NT2/D1 (cell line): ENCODE results near the gene TFIP11.

Experiments used
- DNase-seq: peaks from one replicate; pipeline ENCODE4 v3.0.0-alpha.2; 2011; ENCODE audit warnings: low read depth, low spot score
- H3K27me3 ChIP-seq: 2 replicates; pipeline ENCODE4 v1.6.0; 2011; ENCODE audit warnings: mild to moderate bottlenecking; ENCODE audit not compliant: insufficient read length, insufficient read depth
- H3K36me3 ChIP-seq: 2 replicates; pipeline ENCODE4 v1.6.1; 2011; ENCODE audit warnings: mild to moderate bottlenecking, low read length, mixed read lengths; ENCODE audit not compliant: insufficient read depth, insufficient read length
- H3K4me1 ChIP-seq: 2 replicates; pipeline ENCODE4 v1.5.1; 2011; ENCODE audit not compliant: insufficient read depth, insufficient read length
- H3K4me3 ChIP-seq: 2 replicates; pipeline ENCODE4 v1.5.1; 2011; ENCODE audit warnings: low read depth; ENCODE audit not compliant: insufficient read length
- H3K9ac ChIP-seq: 2 replicates; pipeline ENCODE4 v1.6.0; 2011; ENCODE audit warnings: low read depth; ENCODE audit not compliant: insufficient read length
- H3K9me3 ChIP-seq: 2 replicates; pipeline ENCODE4 v1.5.1; 2011; ENCODE audit warnings: mild to moderate bottlenecking, low read length; ENCODE audit not compliant: insufficient read depth
- SUZ12 ChIP-seq: IDR thresholded peaks from 2 replicates; pipeline ENCODE4 v1.6.1; 2011; ENCODE audit not compliant: insufficient read length, insufficient read depth; ENCODE audit errors: extremely low read depth
- YY1 ChIP-seq: IDR thresholded peaks from 2 replicates; pipeline ENCODE4 v1.6.1; 2011; ENCODE audit not compliant: insufficient read length, insufficient read depth
- ZNF274 ChIP-seq: IDR thresholded peaks from 2 replicates; pipeline ENCODE4 v1.6.1; 2011; ENCODE audit warnings: mild to moderate bottlenecking, low read depth, low read length

The TFIP11 gene

DNA sequence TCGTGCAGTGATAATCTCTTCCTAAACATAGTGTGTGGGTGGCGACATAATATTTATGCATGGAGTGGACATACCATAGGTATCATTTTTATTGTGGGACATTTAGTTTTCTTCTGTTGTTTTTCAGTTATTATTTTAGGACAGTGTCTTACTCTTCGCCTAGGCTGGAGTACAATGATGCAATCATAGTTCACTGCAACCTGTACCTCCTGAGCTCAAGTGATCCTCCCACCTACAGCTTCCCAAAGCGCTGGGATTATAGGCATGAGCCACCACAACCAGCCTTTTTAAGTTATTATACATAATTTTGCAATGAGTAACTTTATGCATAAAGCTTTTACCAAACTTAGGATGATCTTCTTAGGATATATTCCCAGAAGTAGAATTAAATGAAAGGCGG is 25.9 kb downstream of the TFIP11 start:
- H3K4me3 ChIP-seq = no peak overlapping the region
- TF ChIP-seq ZNF274 (no peak), YY1 (no peak), SUZ12 (no peak)
- H3K9me3 ChIP-seq = no peaks in the 10 kb centered on the region
- H3K36me3 ChIP-seq = peaks cover 64% of the 10 kb centered on the region
- H3K4me1 ChIP-seq = no peaks in the 10 kb centered on the region
- H3K9ac ChIP-seq = no peak overlapping the region
- no peak for DNase-seq
- no peaks in the 10 kb centered on the region for H3K27me3 ChIP-seq

- Histone ChIP-seq H3K9ac (no peak overlapping the region), H3K4me1 (no peaks in the 10 kb centered on the region), H3K4me3 (no peak overlapping the region), H3K27me3 (no peaks in the 10 kb centered on the region), H3K9me3 (no peaks in the 10 kb centered on the region), H3K36me3 (peaks cover 64% of the 10 kb centered on the region)
- DNase-seq = no peak
- TF ChIP-seq ZNF274 (no peak), SUZ12 (no peak), YY1 (no peak)
These were observed 26.4 kb downstream of the TFIP11 start for GRCh38 chr22:26485806-26486390.

DNA sequence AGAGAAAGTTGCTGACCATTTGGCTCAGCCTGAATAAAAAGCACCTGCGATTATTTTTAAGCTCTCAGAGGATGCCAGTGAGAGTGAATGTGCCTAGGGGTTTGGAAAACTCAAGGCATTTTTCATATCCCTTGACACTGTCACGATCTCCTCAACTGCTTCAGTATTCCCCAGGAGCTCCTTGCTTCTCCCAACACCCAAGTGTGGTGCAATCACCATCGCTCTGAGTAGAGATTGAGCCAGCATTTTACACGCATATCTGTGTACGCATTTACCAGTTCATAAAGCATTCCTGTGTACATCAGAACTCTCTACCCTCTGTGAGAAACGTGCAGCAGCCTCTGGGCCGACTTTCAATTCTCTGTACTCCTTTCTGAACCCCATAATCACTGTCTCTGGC is 27.3 kb downstream of the TFIP11 start:
- TF ChIP-seq ZNF274 (no peak), YY1 (no peak), SUZ12 (no peak)
- Histone ChIP-seq H3K4me3 (no peak overlapping the region), H3K4me1 (no peaks in the 10 kb centered on the region), H3K9ac (peak overlapping the region; percentile 21), H3K9me3 (no peaks in the 10 kb centered on the region), H3K36me3 (peaks cover 64% of the 10 kb centered on the region), H3K27me3 (no peaks in the 10 kb centered on the region)
- no peak for DNase-seq

GRCh38 chr22:26484360-26484706 is 27.9 kb downstream of the TFIP11 start:
- Histone ChIP-seq H3K9ac (peak overlapping the region; percentile 90), H3K27me3 (no peaks in the 10 kb centered on the region), H3K4me1 (no peaks in the 10 kb centered on the region), H3K9me3 (no peaks in the 10 kb centered on the region), H3K4me3 (peak overlapping the region; percentile 90), H3K36me3 (peaks cover 61% of the 10 kb centered on the region)
- TF ChIP-seq ZNF274 (no peak), SUZ12 (no peak), YY1 (no peak)
- DNase-seq = no peak

GRCh38 chr22:26483439-26484359 is 28.6 kb downstream of the TFIP11 start, which contains the start of the genes HPS4 and SRRD:
Gene HPS4 (minus strand): TSS chr22:26483783. CDS start chr22:26481762, 2,021 bp downstream.
Gene SRRD (plus strand): TSS chr22:26483877. CDS start chr22:26483891, 14 bp downstream.
- no peak for TF ChIP-seq SUZ12
- TF ChIP-seq YY1 = peak; percentile 67
- no peak for TF ChIP-seq ZNF274
- Histone ChIP-seq H3K36me3 (peaks cover 55% of the 10 kb centered on the region), H3K27me3 (no peaks in the 10 kb centered on the region), H3K4me3 (peak within 1 kb of the TSS; percentile 90), H3K4me1 (no peaks in the 10 kb centered on the region), H3K9ac (peak within 1 kb of the TSS; percentile 90), H3K9me3 (no peaks in the 10 kb centered on the region)
- peak; percentile 81 for DNase-seq

DNA sequence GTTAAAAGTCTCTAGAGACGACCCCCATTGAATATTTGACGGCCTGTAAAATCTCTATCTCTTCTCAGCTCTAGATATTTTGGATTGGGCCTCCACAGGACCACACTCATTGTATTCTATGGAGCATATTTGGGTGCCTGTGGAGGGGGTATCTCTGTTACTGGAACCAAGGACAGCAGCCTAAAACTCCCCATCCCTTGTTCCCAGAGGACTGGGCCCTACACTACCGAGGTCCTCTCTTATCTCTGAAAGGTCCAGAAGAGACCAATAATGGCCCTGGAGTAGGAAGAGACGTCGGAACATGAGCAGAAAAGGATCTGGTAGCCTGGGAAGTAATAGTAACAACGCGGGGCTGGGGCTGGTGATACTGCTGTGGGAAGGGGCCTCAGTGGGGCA is 29.2 kb downstream of the TFIP11 start:
- DNase-seq = no peak
- H3K9me3 ChIP-seq = no peaks in the 10 kb centered on the region

DNA sequence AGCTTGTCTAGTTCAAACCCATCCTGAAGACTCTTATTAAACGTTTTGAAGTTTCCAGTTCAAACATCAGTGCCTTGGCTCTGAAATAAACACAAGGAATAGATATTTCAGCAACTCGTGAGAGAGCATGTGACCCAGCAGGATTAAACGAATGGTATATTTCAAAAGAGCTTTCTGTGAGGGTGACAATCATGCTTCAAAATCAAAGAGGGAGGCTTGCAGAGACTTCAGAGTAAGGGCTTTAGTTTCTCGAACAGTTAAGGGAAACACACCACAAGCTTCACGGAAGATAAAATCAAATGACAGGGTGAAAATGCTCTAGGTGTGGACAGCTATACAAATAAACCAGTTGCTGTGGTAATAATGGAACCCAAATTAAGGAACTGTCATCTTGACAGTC is 30.1 kb downstream of the TFIP11 start:
- DNase-seq = no peak
- H3K36me3 ChIP-seq = peaks cover 49% of the 10 kb centered on the region
- no peaks in the 10 kb centered on the region for H3K27me3 ChIP-seq
- no peak overlapping the region for H3K9ac ChIP-seq
- H3K4me3 ChIP-seq = no peak overlapping the region
- H3K4me1 ChIP-seq = no peaks in the 10 kb centered on the region
- TF ChIP-seq YY1 = no peak
- TF ChIP-seq SUZ12 = no peak
- TF ChIP-seq ZNF274 = no peak
- no peaks in the 10 kb centered on the region for H3K9me3 ChIP-seq

More for the DNA sequence above, 29.2 kb downstream of the TFIP11 start:
- TF ChIP-seq ZNF274 (no peak), SUZ12 (no peak), YY1 (no peak)
- peak overlapping the region; percentile 90 for H3K9ac ChIP-seq
- H3K4me1 ChIP-seq = no peaks in the 10 kb centered on the region
- peak overlapping the region; percentile 90 for H3K4me3 ChIP-seq
- peaks cover 49% of the 10 kb centered on the region for H3K36me3 ChIP-seq
- no peaks in the 10 kb centered on the region for H3K27me3 ChIP-seq
